Colonic mucosa (tissue), 4 donors: ENCODE results near the gene INPP5A. TPM values are rescaled to one million over a fixed set of nuclear protein-coding genes. Genes with fewer than 3 reads are reported as not detected.

Source experiments
- DNase-seq: peaks from one replicate; pipeline ENCODE4 v3.0.0-alpha.2; 2020
- H3K27ac ChIP-seq: fragments of 200-600 bp; one replicate; pipeline ENCODE4 v1.8.0; 2021
- H3K27me3 ChIP-seq: fragments of 200-600 bp; one replicate; pipeline ENCODE4 v1.8.0; 2021
- H3K36me3 ChIP-seq: fragments of 200-600 bp; one replicate; pipeline ENCODE4 v1.8.0; 2021
- H3K4me1 ChIP-seq: fragments of 200-600 bp; one replicate; pipeline ENCODE4 v1.8.0; 2021; ENCODE audit warnings: mild to moderate bottlenecking
- H3K4me3 ChIP-seq: fragments of 200-600 bp; one replicate; pipeline ENCODE4 v1.8.0; 2021
- H3K9ac ChIP-seq, 2 donors: one replicate each; pipeline ENCODE4 v1.7.0; 2013; ENCODE audit warnings: control low read depth in 2 of 2, low read depth in 2 of 2, low read length in 2 of 2
- H3K9me3 ChIP-seq: fragments of 200-600 bp; one replicate; pipeline ENCODE4 v1.8.0; 2021
- CTCF ChIP-seq: fragments of 200-600 bp; IDR thresholded peaks from one replicate; pipeline ENCODE4 v1.8.0; 2022; ENCODE audit warnings: antibody characterized with exemption, mild to moderate bottlenecking
- intact Hi-C: fragments of 100-400 bp; cut with DNase I; formaldehyde crosslinking; loops from one replicate; pipeline ENCODE4 v1.14.1; 2022
- total RNA-seq, 2 donors: library from RNA; stranded (reverse); fragmentation: NEBNext Ultra II Directional in 1 of 2; extraction: Animal tissue kit (Norgen Biotek cat#: 25700) in 1 of 2; gene quantifications; one replicate each; pipeline ENCODE4 v1.2.1, GENCODE V29; 2021
- donor health status: healthy.
- donor health status: DM: no; HTN: no; CAD: no.
- donor health status: DM: no; HTN: no; CAD: no.

Gene INPP5A
- total RNA-seq, 2 donors from 2014 or later: 29.9 to 41.5 TPM

DNA sequence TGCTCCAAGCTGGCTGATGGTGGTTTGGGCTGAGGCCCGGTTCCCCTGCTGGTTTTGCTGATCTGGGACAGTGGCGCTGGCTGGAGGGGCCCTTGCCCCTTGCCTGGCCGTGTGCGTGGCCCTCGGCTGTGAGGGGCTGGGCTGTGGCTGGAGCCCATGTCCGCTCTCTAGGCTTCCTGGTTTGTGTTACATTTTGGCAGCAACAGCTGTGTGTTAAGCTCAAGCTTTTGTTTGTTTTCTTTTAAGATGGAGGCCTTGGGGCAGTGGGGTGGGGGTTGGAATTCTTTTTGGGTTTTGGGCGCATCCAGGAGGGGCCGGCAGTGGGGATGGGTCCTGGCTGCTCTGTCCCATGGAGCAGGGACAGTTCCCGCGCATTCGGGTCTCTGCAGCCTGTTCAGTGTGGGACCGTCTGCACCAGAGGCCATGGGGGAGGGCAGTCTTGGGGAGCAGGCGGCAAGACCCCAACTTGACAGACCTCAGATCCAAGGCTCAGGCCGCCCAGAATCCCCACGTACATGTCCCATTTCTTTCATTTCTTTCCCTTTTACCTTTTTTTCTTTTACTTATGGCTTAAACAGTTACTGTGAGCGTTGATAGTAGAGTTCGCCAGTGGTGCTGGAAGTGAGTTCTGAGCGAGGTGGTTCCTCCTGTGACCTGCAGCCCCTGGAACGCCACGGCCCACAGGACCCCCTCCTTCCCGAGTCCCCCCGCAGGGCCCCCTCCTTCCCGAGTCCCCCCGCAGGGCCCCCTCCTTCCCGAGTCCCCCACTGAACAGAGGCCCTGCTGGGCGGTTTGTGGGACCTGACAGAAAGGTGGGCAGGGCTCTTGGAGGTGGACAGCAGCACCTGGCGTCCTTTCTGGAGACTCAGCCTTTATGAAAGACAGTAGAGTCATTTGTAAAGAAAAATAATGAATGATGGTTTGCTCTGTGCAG, 75.3 kb downstream of the INPP5A start:
- Histone ChIP-seq H3K4me3 (no peak overlapping the region), H3K4me1 (no peaks in the 10 kb centered on the region), H3K36me3 (no peaks in the 10 kb centered on the region), H3K27me3 (no peaks in the 10 kb centered on the region), H3K27ac (no peak overlapping the region), H3K9ac (no peak overlapping the region), H3K9me3 (no peaks in the 10 kb centered on the region)
- intact Hi-C loops: no loop called here
- no peak for TF ChIP-seq CTCF
- DNase-seq: no peak

- Histone ChIP-seq H3K36me3 (no peaks in the 10 kb centered on the region), H3K9me3 (no peaks in the 10 kb centered on the region), H3K4me3 (no peak overlapping the region), H3K4me1 (no peaks in the 10 kb centered on the region), H3K27ac (no peak overlapping the region), H3K9ac (no peak overlapping the region), H3K27me3 (no peaks in the 10 kb centered on the region)
- no peak for DNase-seq
- intact Hi-C loops: no loop called here
- TF ChIP-seq CTCF: no peak
These were observed 76.2 kb downstream of the INPP5A start for GRCh38 chr10:132613566-132614348.

- H3K9me3 ChIP-seq: no peaks in the 10 kb centered on the region
- H3K9ac ChIP-seq: no peak overlapping the region
- DNase-seq: no peak
- no peak for TF ChIP-seq CTCF
- no peaks in the 10 kb centered on the region for H3K36me3 ChIP-seq
- H3K27me3 ChIP-seq: no peaks in the 10 kb centered on the region
- no peak overlapping the region for H3K4me3 ChIP-seq
- intact Hi-C loops: no loop called here
- H3K27ac ChIP-seq: no peak overlapping the region
- no peaks in the 10 kb centered on the region for H3K4me1 ChIP-seq
These were observed 77.1 kb downstream of the INPP5A start for GRCh38 chr10:132614431-132615340.

GRCh38 chr10:132615341-132616169, 78.0 kb downstream of the INPP5A start:
- intact Hi-C loops: no loop called here
- Histone ChIP-seq H3K4me3 (no peak overlapping the region), H3K27ac (no peak overlapping the region), H3K4me1 (no peaks in the 10 kb centered on the region), H3K9me3 (no peaks in the 10 kb centered on the region), H3K27me3 (no peaks in the 10 kb centered on the region), H3K36me3 (no peaks in the 10 kb centered on the region), H3K9ac (no peak overlapping the region)
- TF ChIP-seq CTCF: no peak
- no peak for DNase-seq
